A673 (cell line): ENCODE results near the gene FTO.

ENCODE experiments used
- CTCF ChIP-seq: fragments of 300-800, 200-600 bp; sonication (generic); conservative IDR thresholded peaks from 2 replicates; pipeline ENCODE4 v1.5.1; 2017; ENCODE audit warnings: low read depth, mild to moderate bottlenecking, antibody characterized with exemption, low read length, moderate library complexity, mixed read lengths
- EZH2 ChIP-seq: fragments of 200-600 bp; sonication (generic); IDR thresholded peaks from 2 replicates; pipeline ENCODE4 v1.6.1; 2017; ENCODE audit warnings: borderline replicate concordance, low read depth, mild to moderate bottlenecking, mixed read lengths, antibody characterized with exemption, low read length; ENCODE audit not compliant: poor library complexity, severe bottlenecking

GRCh38 chr16:54098247-54098646 lies 394.3 kb downstream of the FTO start:
- TF ChIP-seq CTCF (no peak), EZH2 (no peak)
